Measurements from ENCODE around the gene ACKR1.

Gene ACKR1

DNA sequence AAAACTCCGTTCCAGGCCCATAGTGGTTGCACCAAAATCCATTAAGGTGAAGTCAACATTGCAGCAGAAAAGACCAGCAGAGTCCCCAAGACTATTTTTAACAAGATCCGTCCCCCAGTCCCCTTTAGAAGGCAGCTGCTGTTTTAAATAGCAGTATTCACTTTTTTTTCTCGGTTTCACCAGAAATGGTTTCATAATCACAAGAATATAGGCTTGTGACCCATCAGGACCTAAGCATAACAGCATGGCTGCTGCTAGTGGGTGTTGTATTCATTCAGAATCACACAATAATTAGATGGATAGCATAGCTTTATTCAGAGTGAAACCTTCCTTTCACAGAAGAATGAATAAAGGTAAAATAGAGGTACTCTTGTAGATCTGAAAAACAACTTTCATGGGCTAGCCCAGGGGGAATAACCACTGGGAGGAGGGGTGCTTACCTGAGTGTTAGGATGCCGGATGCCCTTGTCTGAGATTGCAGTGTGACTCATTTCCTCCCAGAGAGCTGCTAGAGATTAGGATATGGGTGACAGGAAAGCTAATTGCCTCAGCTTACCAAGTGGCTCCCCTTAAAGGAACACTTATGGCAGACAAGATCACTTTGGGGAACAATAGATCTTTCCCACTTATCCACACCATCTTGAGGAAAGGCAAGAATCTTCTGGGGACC lies 35.0 kb downstream of the ACKR1 start:
- DNase-seq (ENCODE audit: insufficient read length, low spot score) (peak; percentile 19), FAIRE-seq (peak; percentile 76)
- TF ChIP-seq SPI1 (IDR thresholded peaks at IDR 0.05; ENCODE audit: low read depth, low read length) = no peak
- TF ChIP-seq PAX5 (IDR thresholded peaks at IDR 0.05; ENCODE audit: insufficient read depth, low read length, severe bottlenecking) = no peak
- no peak for TF ChIP-seq POU2F2 (IDR thresholded peaks at IDR 0.05; ENCODE audit: low read depth, low read length)
- TF ChIP-seq POLR2A (IDR thresholded peaks at IDR 0.05; ENCODE audit: low read depth, low read length) = no peak
- TF ChIP-seq TAF1 (IDR thresholded peaks at IDR 0.05; ENCODE audit: low read depth, low read length) = no peak
- TF ChIP-seq POLR2AphosphoS5 (IDR thresholded peaks at IDR 0.05; ENCODE audit: low read depth, low read length) = no peak

DNA sequence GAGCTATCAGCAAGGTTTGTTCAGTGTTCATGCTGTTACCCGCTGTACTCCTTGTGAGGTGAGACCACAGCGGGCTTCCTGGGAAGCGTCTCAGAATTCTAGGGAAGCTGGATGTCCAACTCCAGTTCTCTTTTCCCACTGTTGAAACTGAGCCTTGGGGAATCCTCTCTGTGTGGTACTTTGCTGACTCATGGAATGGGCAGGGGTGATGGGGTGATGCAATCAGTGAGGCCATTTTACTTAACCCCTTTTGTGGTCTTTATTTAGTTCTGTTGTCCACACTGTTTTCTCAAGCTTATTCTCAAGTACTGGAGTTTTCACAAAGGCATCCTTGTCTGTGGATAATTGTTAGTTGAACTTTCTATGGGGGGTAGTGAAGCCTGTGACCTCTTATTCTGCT lies 42.6 kb downstream of the ACKR1 start:
- FAIRE-seq (no peak), DNase-seq (ENCODE audit: insufficient read length, low spot score) (no peak)
- TF ChIP-seq POU2F2 (IDR thresholded peaks at IDR 0.05; ENCODE audit: low read depth, low read length) = no peak
- no peak for TF ChIP-seq POLR2A (IDR thresholded peaks at IDR 0.05; ENCODE audit: low read depth, low read length)
- TF ChIP-seq PAX5 (IDR thresholded peaks at IDR 0.05; ENCODE audit: insufficient read depth, low read length, severe bottlenecking) = no peak

DNA sequence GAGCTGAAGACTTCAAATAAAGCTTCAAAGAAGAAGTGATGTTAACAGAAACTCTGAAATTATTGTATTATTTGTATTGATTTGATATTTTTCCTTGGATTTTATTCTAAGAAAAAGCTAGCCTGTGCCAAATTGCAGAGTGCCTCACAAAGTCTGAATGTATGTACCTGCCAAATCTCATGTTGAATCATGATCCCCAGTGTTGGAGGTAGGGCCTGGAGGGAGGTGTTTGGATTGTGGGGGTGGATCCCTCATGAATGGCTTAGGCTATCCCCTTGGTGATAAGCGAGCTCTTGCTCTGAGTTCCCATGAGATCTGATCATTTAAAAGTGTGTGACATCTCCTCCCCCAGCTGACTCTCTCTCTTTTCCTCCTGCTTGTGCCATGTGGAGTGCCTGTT lies 43.6 kb downstream of the ACKR1 start:
- TF ChIP-seq POLR2A (IDR thresholded peaks at IDR 0.05; ENCODE audit: low read depth, low read length) (no peak), SPI1 (IDR thresholded peaks at IDR 0.05; ENCODE audit: low read depth, low read length) (no peak), PAX5 (IDR thresholded peaks at IDR 0.05; ENCODE audit: insufficient read depth, low read length, severe bottlenecking) (no peak), TAF1 (IDR thresholded peaks at IDR 0.05; ENCODE audit: low read depth, low read length) (no peak), POU2F2 (IDR thresholded peaks at IDR 0.05; ENCODE audit: low read depth, low read length) (no peak), POLR2AphosphoS5 (IDR thresholded peaks at IDR 0.05; ENCODE audit: low read depth, low read length) (no peak)
- DNase-seq (ENCODE audit: insufficient read length, low spot score) (no peak), FAIRE-seq (no peak)

DNA sequence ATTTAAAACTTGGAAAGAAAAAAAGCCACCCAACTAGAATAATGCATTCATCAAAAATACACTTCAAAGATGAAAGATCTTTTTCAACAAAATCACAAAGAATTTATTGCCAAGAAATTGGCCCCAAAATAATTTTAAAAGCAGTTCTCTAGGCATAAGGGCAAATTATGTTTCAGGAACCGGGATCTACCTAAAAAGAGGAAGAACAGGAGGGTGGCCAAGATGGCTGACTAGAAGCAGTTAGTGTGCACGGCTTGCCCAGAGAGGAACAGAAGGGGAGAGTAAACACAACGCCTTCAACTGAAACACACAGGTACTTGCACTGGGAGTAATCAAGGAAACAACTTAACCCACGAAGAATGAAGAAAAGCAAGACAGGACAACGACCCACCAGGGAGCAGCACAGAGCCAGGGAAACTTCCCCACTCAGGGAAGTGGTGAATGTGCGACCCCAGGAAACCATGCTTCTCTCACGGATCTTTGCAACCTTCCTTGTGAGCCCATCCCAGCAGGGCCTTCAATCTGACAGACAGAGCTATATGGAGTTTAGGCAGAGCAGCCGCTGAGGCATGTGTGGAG lies 46.1 kb downstream of the ACKR1 start:
- TF ChIP-seq POLR2AphosphoS5 (IDR thresholded peaks at IDR 0.05; ENCODE audit: low read depth, low read length) = no peak
- TF ChIP-seq PAX5 (IDR thresholded peaks at IDR 0.05; ENCODE audit: insufficient read depth, low read length, severe bottlenecking) = no peak
- TF ChIP-seq TAF1 (IDR thresholded peaks at IDR 0.05; ENCODE audit: low read depth, low read length) = no peak
- no peak for TF ChIP-seq SPI1 (IDR thresholded peaks at IDR 0.05; ENCODE audit: low read depth, low read length)
- TF ChIP-seq POLR2A (IDR thresholded peaks at IDR 0.05; ENCODE audit: low read depth, low read length) = no peak
- no peak for TF ChIP-seq POU2F2 (IDR thresholded peaks at IDR 0.05; ENCODE audit: low read depth, low read length)
- DNase-seq (ENCODE audit: insufficient read length, low spot score) = no peak
- FAIRE-seq = no peak
